ENCODE results near the gene PSPC1.

GRCh38 chr13:19822673-19823072 is 39.9 kb upstream of the PSPC1 start:
- TF ChIP-seq CTCF (IDR thresholded peaks at IDR 0.05), result no peak
- no peak for TF ChIP-seq POLR2A (IDR thresholded peaks at IDR 0.05)

Data from stomach (tissue), 4 donors.